ENCODE results near the gene POLR3GL.
A peak's percentile ranks its signal among the peaks of the same experiment; 100 is the strongest.

POLR3GL gene

GRCh38 chr1:145993618-145994390 is 29.3 kb downstream of the POLR3GL start:
- no peak for DNase-seq

GRCh38 chr1:145994391-145995120 is 30.1 kb downstream of the POLR3GL start:
- peak; percentile 42 for DNase-seq

- DNase-seq, result no peak
Measured at GRCh38 chr1:145995148-145995881, 30.8 kb downstream of the POLR3GL start.

GRCh38 chr1:145995964-145996432 is 31.5 kb downstream of the POLR3GL start:
- no peak for DNase-seq

DNA sequence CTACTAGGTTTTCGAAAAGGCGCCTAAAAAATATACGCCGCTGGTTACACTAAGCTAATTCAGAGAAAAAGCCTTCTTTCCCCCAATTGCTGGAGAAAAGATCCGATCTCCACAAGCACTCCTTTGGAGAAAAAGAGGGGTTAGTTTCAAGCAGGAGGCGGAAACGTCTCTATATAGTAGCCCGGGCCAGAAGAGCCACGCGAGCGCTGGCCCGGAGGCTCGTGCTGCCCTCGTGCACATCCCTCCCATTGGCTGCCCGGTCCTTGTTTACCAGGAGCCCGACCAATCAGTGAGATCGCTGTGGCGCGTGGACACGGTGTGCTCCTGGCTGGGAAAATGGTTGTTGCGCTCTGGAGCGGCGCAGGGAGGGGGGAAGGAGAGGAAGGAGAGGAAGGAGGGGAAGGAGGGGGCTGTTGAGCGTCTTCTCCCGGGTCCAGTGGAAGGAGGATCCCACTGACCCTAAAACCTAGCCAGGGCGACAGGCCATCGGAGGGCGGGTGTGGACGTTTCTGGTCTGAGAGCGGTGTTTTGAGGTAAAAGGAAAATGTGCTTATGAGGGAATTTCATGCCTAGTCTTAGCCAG is 32.0 kb downstream of the POLR3GL start, which contains the start of gene TXNIP:
Gene TXNIP, minus strand, starts transcription at position 147 of the 583 bp plus-strand sequence. CDS start 313 bp downstream, outside the sequence.
- peak; percentile 94 for DNase-seq

DNA sequence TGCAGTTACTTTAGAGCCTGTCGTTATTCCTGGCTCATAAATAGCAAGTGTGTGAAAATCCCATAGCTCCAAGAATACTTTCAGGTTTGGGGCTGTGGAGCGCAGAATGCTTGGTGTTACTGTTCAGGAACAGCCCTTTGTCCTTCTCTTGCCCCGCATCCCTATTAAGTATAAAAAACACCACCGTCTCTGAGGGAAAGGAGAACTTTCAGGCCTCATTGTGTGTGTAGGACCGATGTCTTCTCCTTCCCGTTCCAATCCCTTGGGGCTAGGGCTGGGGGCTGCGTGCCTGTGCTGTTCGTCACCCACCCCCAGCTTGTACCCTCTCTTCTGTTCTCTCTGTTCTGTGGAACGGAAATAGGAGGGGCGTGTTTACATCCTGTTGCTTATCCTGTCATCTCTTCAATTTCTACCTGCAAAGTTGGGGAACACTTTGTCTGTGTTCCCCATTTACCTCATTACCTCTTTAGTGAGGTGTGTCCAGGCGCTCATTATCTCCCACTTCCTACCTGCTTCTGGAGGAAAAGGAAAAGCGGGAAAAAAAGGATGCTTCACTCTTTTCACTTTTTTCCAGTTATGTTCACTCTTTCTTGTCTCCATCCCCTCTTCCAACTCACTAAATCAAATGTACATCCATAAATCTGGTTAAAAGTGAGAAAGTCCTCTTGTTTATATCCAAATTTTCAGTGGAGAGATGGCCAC is 32.7 kb downstream of the POLR3GL start:
- peak; percentile 64 for DNase-seq

DNA sequence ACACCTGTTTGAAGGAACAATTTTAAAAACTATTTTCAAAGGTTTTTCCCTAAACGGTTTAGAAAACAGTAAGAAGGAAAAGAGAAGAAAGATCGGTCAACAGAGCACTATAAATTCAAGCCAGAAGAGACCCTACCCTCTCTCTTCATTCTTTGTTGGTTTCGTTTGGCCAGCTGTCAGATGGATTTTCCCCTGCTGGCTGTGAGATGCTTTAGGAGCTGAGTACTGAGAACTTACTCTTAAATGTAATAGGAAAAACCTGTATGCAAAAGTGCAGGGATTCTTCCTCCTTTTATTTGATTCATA is 33.2 kb downstream of the POLR3GL start:
- DNase-seq, result no peak

GRCh38 chr1:145999321-146000024 is 35.0 kb downstream of the POLR3GL start:
- no peak for DNase-seq

DNA sequence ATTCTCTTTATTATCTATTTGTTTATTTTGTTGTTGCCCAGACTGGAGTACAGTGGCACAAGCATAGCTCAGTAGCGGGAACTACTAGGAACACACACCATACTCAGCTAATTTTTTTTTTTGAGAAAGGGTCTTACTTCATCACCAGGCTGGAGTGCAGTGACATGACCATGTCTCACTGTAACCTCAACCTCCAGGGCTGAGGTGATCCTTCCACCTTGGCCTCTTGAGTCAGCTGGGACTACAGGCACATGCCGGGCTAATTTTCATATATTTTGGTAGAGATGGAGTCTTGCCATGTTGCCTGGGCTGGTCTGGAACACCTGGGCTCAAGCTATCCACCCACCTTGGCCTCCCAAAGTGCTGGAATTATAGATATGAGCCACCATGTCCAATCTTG is 37.2 kb downstream of the POLR3GL start:
- no peak for DNase-seq

GRCh38 chr1:146007489-146008133 is 43.1 kb downstream of the POLR3GL start:
- DNase-seq, result no peak

- DNase-seq, result no peak
Measured at GRCh38 chr1:146010126-146010738, 45.7 kb downstream of the POLR3GL start.

GRCh38 chr1:146012703-146013558 is 48.4 kb downstream of the POLR3GL start:
- DNase-seq, result peak; percentile 44

DNA sequence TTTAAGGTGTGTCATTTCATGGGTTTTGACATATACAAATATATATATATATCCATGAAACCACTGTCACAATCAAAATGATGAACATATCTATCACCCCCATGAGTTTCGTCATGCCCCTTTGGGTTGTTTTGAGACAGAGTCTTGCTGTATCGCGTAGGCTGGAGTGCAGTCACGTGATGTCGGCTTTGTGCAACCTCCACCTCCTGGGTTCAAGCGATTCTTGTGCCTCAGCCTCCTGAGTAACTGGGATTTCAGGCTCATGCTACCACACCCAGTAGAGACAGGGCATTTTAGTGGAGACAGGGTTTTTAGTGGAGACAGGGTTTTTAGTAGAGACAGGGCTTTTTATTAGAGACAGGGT is 49.1 kb downstream of the POLR3GL start:
- DNase-seq, result no peak

GRCh38 chr1:146016891-146017290 is 52.4 kb downstream of the POLR3GL start:
- no peak for DNase-seq

- no peak for DNase-seq
Measured at GRCh38 chr1:146019231-146020057, 55.0 kb downstream of the POLR3GL start.

- DNase-seq, result no peak
Measured at GRCh38 chr1:146020058-146021049, 55.9 kb downstream of the POLR3GL start.

- DNase-seq, result no peak
Measured at GRCh38 chr1:146021050-146021445, 56.6 kb downstream of the POLR3GL start.
